Measurements from ENCODE around the gene EFCAB6. TPM values are rescaled to one million over a fixed set of nuclear protein-coding genes. Genes with fewer than 3 reads are reported as not detected.

Gene EFCAB6
- total and polyA plus RNA-seq, 2 donors (not counting 3 experiments of a cell fraction or from before 2014, with no cell fraction given): 0.07 to 0.31 TPM

- H3K79me2 ChIP-seq (ENCODE audit: control insufficient read depth, insufficient read depth, low read length): no peaks in the 10 kb centered on the region
- intact Hi-C loops (cut with micrococcal nuclease): no loop called here
- no peak overlapping the region for H3K9ac ChIP-seq (replicated peaks; ENCODE audit: extremely low read depth, insufficient read depth, low read length)
- H3K27ac ChIP-seq (ENCODE audit: insufficient read depth, low read depth, low read length): no peak overlapping the region
- H3K4me3 ChIP-seq (replicated peaks in 1 of 3; ENCODE audit: insufficient read depth in 1 of 3, low read depth in 1 of 3, low read length in 3 of 3): no peak overlapping the region
- no peak overlapping the region for H3K4me2 ChIP-seq (ENCODE audit: insufficient read depth, low read length)
- no peak for DNase-seq (ENCODE audit: low read depth, low spot score)
- H2AFZ ChIP-seq (ENCODE audit: low read depth, low read length): no peak overlapping the region
- H3K9me1 ChIP-seq (replicated peaks; ENCODE audit: control insufficient read depth, extremely low read depth, insufficient read depth, low read length): no peaks in the 10 kb centered on the region
- H4K20me1 ChIP-seq (replicated peaks; ENCODE audit: control insufficient read depth, extremely low read depth, insufficient read depth, low read length): no peaks in the 10 kb centered on the region
- TF ChIP-seq MAX (IDR thresholded peaks at IDR 0.05; ENCODE audit: insufficient read depth, insufficient read length): no peak
- TF ChIP-seq POLR2AphosphoS5 (IDR thresholded peaks at IDR 0.05; ENCODE audit: insufficient read depth, low read depth, low read length): no peak
- TF ChIP-seq CTCF (IDR thresholded peaks at IDR 0.05; ENCODE audit: extremely low read depth in 1 of 2, insufficient read depth in 1 of 2, low read depth in 1 of 2, low read length in 2 of 2): no peak
- TF ChIP-seq JUN (IDR thresholded peaks at IDR 0.05; ENCODE audit: borderline replicate concordance, insufficient read depth, insufficient read length, low read depth): no peak
- no peak for TF ChIP-seq POLR2A (IDR thresholded peaks at IDR 0.05; ENCODE audit: low read depth, low read length)
- no peak for TF ChIP-seq FOS (IDR thresholded peaks at IDR 0.05; ENCODE audit: borderline replicate concordance, insufficient read depth, low read length)
- no peak for TF ChIP-seq GATA2 (IDR thresholded peaks at IDR 0.05; ENCODE audit: insufficient read depth, insufficient read length, low read depth, low read length)
- TF ChIP-seq MYC (IDR thresholded peaks at IDR 0.05; ENCODE audit: low read depth, low read length): no peak
- no peak for TF ChIP-seq EZH2 (IDR thresholded peaks at IDR 0.05; ENCODE audit: borderline replicate concordance, low read depth, low read length, severe bottlenecking)
- no peaks in the 10 kb centered on the region for H3K9me3 ChIP-seq (replicated peaks; ENCODE audit: control insufficient read depth, insufficient read depth, low read length)
- BruUV-seq (replicated peaks): no TSS peak
- H3K4me1 ChIP-seq (ENCODE audit: control insufficient read depth, extremely low read depth, insufficient read depth, low read length): no peaks in the 10 kb centered on the region
- H3K27me3 ChIP-seq (ENCODE audit: control insufficient read depth in 2 of 2, insufficient read depth in 2 of 2, low read length in 2 of 2): no peaks in the 10 kb centered on the region
- POLR2A ChIA-PET: no interaction called here
- no peak for FAIRE-seq
- no peaks in the 10 kb centered on the region for H3K36me3 ChIP-seq (ENCODE audit: control insufficient read depth in 2 of 2, extremely low read depth in 1 of 2, insufficient read depth in 2 of 2, low read length in 2 of 2)
- dilution Hi-C loops (cut with MboI; ENCODE audit: extremely low pct_ligation_motif_present, low sequenced_read_pairs): no loop called here
- CTCF ChIA-PET: interaction anchor here (1.6 kb wide), 1 partner anchor 8 kb away, joined by 5 read pairs; no protein-coding TSS in a partner anchor
Measured at GRCh38 chr22:43818981-43819380, 6.9 kb upstream of the EFCAB6 start.

All from endothelial cell of umbilical vein (primary cell).